Fibroblast of gingiva (primary cell): ENCODE results near the gene AP4S1.
A peak's percentile ranks its signal among the peaks of the same experiment; 100 is the strongest.
"Not testable (repeated sequence)": the region's sequence is repeated elsewhere in the genome, so short reads cannot be mapped to it uniquely, and the experiment has no call there.

ENCODE experiments used
- DNase-seq: peaks from one replicate; pipeline ENCODE4 v3.0.0-alpha.2; 2011; ENCODE audit warnings: low read depth

Gene AP4S1

GRCh38 chr14:31025367-31026076 lies at the start of gene AP4S1:
TSS of gene AP4S1 (plus strand) at chr14:31025649. CDS start at chr14:31066197, 40,548 bp downstream.
- DNase-seq: peak; percentile 5

DNA sequence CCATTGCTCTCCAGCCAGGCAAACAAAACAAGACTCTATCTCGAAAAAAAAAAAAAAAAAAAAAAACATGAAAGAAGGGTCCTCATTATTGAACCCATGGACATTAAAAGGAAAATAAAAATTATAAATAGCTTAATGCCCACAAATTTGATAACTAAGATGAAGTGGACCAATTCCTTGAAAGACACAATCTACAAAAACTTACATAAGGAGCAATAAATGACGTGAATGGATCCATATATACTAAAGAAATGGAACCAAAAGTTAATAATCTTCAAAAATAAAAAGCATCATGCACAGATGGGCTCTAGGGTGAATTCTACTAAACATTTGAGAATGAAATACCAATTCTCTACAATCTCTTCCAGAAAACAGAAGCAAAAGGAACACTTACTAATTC lies 47.7 kb upstream of the AP4S1 start:
- no peak for DNase-seq

GRCh38 chr14:30980106-30980704 lies 45.2 kb upstream of the AP4S1 start:
- peak; percentile 74 for DNase-seq

GRCh38 chr14:30980980-30981379 lies 44.5 kb upstream of the AP4S1 start:
- no peak for DNase-seq

- DNase-seq: no peak
These were observed 42.9 kb upstream of the AP4S1 start for GRCh38 chr14:30982533-30982932.

- no peak for DNase-seq
These were observed 41.6 kb upstream of the AP4S1 start for GRCh38 chr14:30983858-30984257.

DNA sequence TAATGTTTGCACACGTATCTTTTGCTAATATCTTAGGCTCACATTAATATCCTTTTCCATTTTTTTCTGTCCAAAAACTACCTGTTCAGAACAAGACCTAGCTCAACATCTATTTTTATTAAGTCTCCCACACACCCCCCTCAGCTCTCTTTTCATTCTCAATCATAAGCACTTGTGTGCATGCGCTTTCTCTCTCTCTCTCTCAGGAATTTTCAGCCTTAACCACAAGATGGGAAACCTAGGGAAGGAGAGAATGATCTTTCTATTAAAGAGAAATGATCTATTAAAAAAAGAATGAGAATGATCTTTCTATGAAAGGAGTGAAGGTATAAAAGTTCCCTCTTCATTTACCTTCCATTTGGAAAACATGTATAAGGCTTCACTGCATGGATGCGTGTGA lies 39.7 kb upstream of the AP4S1 start:
- DNase-seq: no peak

- no peak for DNase-seq
These were observed 36.9 kb upstream of the AP4S1 start for GRCh38 chr14:30988509-30988908.

GRCh38 chr14:30990770-30991169 lies 34.7 kb upstream of the AP4S1 start:
- DNase-seq: peak; percentile 9

- no peak for DNase-seq
These were observed 34.0 kb upstream of the AP4S1 start for GRCh38 chr14:30991408-30991807.

DNA sequence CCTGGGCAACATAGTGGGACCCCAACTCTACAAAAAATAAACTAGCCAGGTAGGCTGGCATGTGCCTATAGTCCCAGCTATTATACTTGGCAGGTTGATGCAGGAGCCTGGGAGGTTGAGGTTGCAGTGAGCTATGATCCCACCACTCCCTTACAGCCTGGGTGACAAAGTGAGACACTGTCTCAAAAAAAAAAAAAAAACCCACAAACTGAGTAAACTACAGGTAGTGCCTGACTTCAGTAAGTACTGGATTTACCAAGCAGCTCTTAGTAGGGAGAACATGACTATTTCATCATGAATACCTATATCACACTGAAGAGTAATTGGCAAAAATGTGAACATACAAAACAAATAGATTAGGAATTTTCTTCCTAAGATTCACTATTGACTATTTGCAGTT lies 32.4 kb upstream of the AP4S1 start:
- DNase-seq: no peak

DNA sequence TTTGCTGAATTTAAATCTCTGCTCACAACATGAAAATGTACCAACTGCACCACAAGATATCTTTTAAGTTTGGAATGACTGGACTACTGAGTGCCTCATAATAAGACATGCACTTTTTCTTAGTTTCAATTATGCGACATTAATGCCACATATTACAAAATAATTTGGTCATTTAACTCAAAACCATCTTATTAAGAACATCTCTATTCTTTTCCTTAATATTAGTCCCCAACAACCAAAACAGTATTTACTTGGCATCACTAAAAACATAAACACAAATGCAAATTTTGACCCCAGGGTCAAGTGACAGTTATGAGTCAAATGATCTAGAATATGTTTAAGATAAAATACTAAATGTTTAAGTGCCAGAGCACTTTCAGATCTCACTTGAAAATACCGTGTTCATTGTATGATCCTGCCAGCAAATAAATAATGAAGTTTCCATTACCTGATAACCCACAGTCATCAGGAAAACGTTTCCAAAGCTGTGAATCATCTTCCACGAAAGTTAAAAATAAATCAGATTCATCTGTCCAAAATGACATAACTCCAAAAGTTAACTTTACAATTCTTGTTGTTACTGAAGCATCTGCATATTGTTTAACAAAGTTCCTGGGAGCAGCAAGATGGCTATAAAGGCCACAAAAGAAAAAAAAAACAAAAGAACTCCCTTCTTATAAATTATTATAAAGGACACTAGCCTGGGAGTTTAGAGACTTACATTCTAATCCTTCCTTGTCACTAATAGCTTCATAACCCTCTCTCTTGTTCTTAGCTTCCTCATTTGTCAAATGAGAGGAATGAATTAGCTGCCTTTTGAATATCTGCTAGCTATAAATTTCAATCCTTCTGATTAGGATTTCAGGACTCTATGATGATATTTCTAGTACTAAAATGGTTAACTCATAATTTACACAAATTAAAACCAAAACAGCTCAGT lies 30.5 kb upstream of the AP4S1 start:
- peak; percentile 40 for DNase-seq

GRCh38 chr14:30995689-30996088 lies 29.8 kb upstream of the AP4S1 start:
- no peak for DNase-seq

GRCh38 chr14:30996892-30997659 lies 28.4 kb upstream of the AP4S1 start:
- DNase-seq: no peak

DNA sequence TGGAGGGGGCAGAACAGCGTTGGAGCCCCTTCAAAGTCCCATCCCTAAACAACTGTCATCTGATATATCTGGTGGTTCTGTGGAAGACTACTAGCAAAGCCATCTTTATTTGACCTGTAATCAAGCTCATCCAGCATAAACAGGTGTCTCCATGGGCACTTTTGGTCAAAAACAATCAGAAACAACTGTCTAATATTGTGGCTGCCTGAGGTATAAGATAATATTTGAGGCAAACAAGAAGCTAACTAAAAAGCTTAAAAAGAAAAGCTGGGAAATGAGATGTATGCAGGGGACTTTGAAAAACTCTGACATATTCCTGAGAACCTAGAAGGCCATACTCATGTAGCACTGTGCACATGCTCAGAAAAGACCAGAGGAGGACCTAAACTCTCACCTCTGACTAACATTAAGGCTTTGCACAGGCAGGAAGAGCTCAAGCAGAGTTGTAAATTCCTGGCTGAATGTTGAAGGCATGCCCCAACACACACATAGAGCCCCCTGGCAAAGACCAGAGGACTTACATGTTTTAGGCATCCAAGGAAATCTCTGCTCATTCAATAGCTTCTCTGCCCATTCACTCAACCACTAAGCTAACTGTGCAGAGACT lies 27.2 kb upstream of the AP4S1 start:
- no peak for DNase-seq

- no peak for DNase-seq
These were observed 26.2 kb upstream of the AP4S1 start for GRCh38 chr14:30999038-30999773.

DNA sequence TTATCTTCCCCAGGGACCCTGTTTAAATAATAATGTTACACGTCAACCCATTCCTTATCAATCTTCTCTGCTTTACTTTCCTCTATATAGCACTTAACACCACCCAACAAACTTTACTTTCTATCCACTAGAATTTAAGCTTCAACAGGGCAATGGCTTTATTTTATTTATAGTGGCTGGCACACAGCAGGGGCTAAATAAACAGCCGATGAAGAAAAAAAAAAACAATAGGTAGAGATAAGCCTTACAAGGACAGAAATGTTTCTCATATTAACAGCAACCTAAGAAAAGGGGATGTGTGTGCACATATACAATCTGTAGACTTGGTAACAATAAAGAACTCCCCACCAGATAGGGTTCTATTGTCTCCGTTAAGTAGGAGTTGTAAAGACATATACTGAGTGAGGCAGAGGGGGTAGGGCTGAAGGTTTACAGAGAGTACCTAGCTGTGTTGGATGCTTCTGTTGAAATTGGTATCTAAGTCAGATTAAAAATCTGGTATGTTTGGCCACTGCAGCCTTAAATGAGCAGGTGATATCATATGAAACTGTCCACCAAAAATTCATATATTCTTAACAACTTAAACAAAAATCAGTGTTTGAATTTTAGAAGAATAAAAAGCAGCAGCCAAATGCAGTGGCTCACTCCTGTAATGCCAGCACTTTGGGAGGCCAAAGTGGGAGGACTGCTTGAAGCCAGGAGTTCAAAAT lies 24.7 kb upstream of the AP4S1 start:
- no peak for DNase-seq

GRCh38 chr14:31001339-31001658 lies 24.1 kb upstream of the AP4S1 start:
- no peak for DNase-seq

- DNase-seq: no peak
These were observed 22.2 kb upstream of the AP4S1 start for GRCh38 chr14:31003284-31003683.

DNA sequence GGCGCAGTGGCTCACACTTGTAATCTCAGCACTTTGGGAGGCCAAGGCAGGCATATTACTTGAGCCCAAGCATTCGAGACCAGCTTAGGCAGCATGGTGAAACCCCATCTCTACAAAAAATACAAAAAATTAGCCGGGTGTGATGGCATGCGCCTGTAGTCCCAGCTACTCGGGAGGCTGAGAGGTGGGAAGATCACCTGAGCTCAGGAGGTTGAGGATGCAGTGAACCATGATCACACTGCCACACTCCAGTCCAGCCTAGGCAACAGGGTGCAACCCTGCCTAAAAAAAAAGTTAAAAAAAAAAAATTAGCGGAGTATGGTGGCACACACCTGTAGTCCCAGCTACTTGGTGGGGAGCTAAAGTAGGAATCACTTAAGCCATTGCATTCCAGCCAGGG lies 21.4 kb upstream of the AP4S1 start:
- DNase-seq: not testable (repeated sequence)
